ENCODE data around the gene PCOLCE2. TPM values are rescaled to one million over a fixed set of nuclear protein-coding genes. Genes with fewer than 3 reads are reported as not detected.

Gene PCOLCE2
- total and polyA plus RNA-seq, 2 of the 8 experiments (the other 6 are each of a cell fraction or from before 2014, with no cell fraction given), result 11.1 to 12.6 TPM

- no peak for TF ChIP-seq HDAC6 (IDR thresholded peaks at IDR 0.05; ENCODE audit: low read depth, low read length)
These were observed 21.4 kb upstream of the PCOLCE2 start (continued) for GRCh38 chr3:142910280-142910679.

All from H1 (cell line).